ENCODE measurements around the gene CSHL1. TPM values are rescaled to one million over a fixed set of nuclear protein-coding genes. Genes with fewer than 3 reads are reported as not detected.
"Not testable (repeated sequence)": the region's sequence is repeated elsewhere in the genome, so short reads cannot be mapped to it uniquely, and the experiment has no call there.

CSHL1 gene
- total RNA-seq, 2 donors from 2014 or later: not detected

- DNase-seq (peak in 2 of 4 donors; percentile 13 to 37), ATAC-seq (peak; percentile 33)
- H3K9me3 ChIP-seq; intact Hi-C loops (cut with DNase I); H3K36me3 ChIP-seq (replicated peaks in 1 of 2; ENCODE audit: insufficient read depth in 1 of 2, low read depth in 2 of 2); H3K4me1 ChIP-seq; H3K27me3 ChIP-seq; H3K4me3 ChIP-seq; H3K27ac ChIP-seq: not testable (repeated sequence)
- peak in 6 of 7 experiments; percentile 10 to 44 (median 30) for TF ChIP-seq CTCF (IDR thresholded peaks at IDR 0.05)
- WGBS, 2 donors: 26 to 32% methylated on average over 5 of the region's 5 CpGs
Measured at GRCh38 chr17:63903787-63904201, 7.3 kb downstream of the CSHL1 start.

GRCh38 chr17:63901971-63902370, 9.1 kb downstream of the CSHL1 start:
- H3K36me3 ChIP-seq (replicated peaks in 1 of 2; ENCODE audit: insufficient read depth in 1 of 2, low read depth in 2 of 2); H3K4me3 ChIP-seq; intact Hi-C loops (cut with DNase I); H3K9me3 ChIP-seq; H3K27me3 ChIP-seq; ATAC-seq; H3K4me1 ChIP-seq; H3K27ac ChIP-seq: not testable (repeated sequence)
- peak in 1 of 4 donors; percentile 1 for DNase-seq
- 81% methylated on average over 2 of the region's 2 CpGs for WGBS, 2 donors

GRCh38 chr17:63898899-63899798, 11.9 kb downstream of the CSHL1 start:
- ATAC-seq; H3K9me3 ChIP-seq; H3K36me3 ChIP-seq (replicated peaks in 1 of 2; ENCODE audit: insufficient read depth in 1 of 2, low read depth in 2 of 2); H3K4me1 ChIP-seq; H3K27me3 ChIP-seq; intact Hi-C loops (cut with DNase I); H3K4me3 ChIP-seq; H3K27ac ChIP-seq: not testable (repeated sequence)
- DNase-seq: peak in 1 of 4 donors; percentile 3
- WGBS, 2 donors: 73 to 81% methylated on average over 3 to 6 of the region's 6 CpGs

GRCh38 chr17:63896524-63897354, 14.3 kb downstream of the CSHL1 start, which contains the start of gene CSH1:
Gene CSH1 (minus strand): TSS chr17:63896574. CDS start chr17:63896511, 63 bp downstream.
- H3K27ac ChIP-seq; H3K36me3 ChIP-seq (replicated peaks in 1 of 2; ENCODE audit: insufficient read depth in 1 of 2, low read depth in 2 of 2); ATAC-seq; H3K4me1 ChIP-seq; H3K9me3 ChIP-seq; H3K4me3 ChIP-seq; H3K27me3 ChIP-seq; intact Hi-C loops (cut with DNase I): not testable (repeated sequence)
- DNase-seq: peak in 1 of 4 donors; percentile 3
- 86 to 92% methylated on average over 7 to 8 of the region's 14 CpGs for WGBS, 2 donors

- intact Hi-C loops (cut with DNase I); ATAC-seq: not testable (repeated sequence)
- WGBS, 2 donors: 89 to 93% methylated on average over 3 to 8 of the region's 10 CpGs
Measured at GRCh38 chr17:63894821-63895220, 16.2 kb downstream of the CSHL1 start.

GRCh38 chr17:63894021-63894420, 17.0 kb downstream of the CSHL1 start:
- WGBS, 2 donors: 63 to 75% methylated on average over 3 of the region's 3 CpGs
- ATAC-seq; intact Hi-C loops (cut with DNase I): not testable (repeated sequence)

More at GRCh38 chr17:63894821-63895220, 16.2 kb downstream of the CSHL1 start:
- not testable (repeated sequence) for H3K27ac ChIP-seq; H3K36me3 ChIP-seq (replicated peaks in 1 of 2; ENCODE audit: insufficient read depth in 1 of 2, low read depth in 2 of 2); H3K4me1 ChIP-seq; H3K4me3 ChIP-seq; DNase-seq; H3K27me3 ChIP-seq; H3K9me3 ChIP-seq

GRCh38 chr17:63892316-63893037, 18.6 kb downstream of the CSHL1 start:
- DNase-seq; H3K27me3 ChIP-seq; intact Hi-C loops (cut with DNase I); H3K27ac ChIP-seq; H3K4me1 ChIP-seq; H3K9me3 ChIP-seq; ATAC-seq; H3K4me3 ChIP-seq; H3K36me3 ChIP-seq (replicated peaks in 1 of 2; ENCODE audit: insufficient read depth in 1 of 2, low read depth in 2 of 2): not testable (repeated sequence)
- 42 to 52% methylated on average over 11 of the region's 11 CpGs for WGBS, 2 donors

More at GRCh38 chr17:63894021-63894420, 17.0 kb downstream of the CSHL1 start:
- H3K9me3 ChIP-seq; H3K4me3 ChIP-seq; H3K27ac ChIP-seq; H3K4me1 ChIP-seq; DNase-seq; H3K27me3 ChIP-seq; H3K36me3 ChIP-seq (replicated peaks in 1 of 2; ENCODE audit: insufficient read depth in 1 of 2, low read depth in 2 of 2): not testable (repeated sequence)
